ENCODE results near the gene ARL14EP.

Gene ARL14EP

DNA sequence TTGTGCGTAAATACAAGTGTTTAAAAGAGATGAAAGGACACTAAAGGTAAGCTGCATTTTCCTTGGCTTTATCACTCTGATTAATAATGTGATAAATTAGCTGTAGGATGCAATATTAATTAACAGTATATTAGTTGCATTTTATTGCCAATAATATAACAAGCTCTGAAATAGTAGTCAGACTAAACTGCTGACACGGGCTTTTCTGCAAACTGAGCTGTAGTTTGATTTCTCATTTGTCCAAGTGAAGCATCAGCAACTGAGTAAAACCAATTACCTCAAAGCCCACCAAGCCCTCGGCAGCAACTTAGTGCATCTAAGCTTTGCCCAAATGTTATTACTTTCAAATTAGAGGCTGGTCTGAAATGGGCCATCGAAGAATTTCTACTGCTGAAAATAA lies 33.5 kb downstream of the ARL14EP start:
- no peaks in the 10 kb centered on the region for H4K20me1 ChIP-seq (ENCODE audit: low read depth, low read length)
- H3F3A ChIP-seq (ENCODE audit: insufficient read depth) = no peaks in the 10 kb centered on the region
- H3K36me3 ChIP-seq (ENCODE audit: low read length) = no peaks in the 10 kb centered on the region
- no peak overlapping the region for H3K4me2 ChIP-seq (ENCODE audit: low read depth, low read length, poor library complexity, severe bottlenecking)
- no peak overlapping the region for H3K27ac ChIP-seq (ENCODE audit: low read depth, low read length)
- TF ChIP-seq EZH2phosphoT487 (conservative IDR thresholded peaks at IDR 0.05; ENCODE audit: low read length) = no peak
- no peak for TF ChIP-seq CTCF (IDR thresholded peaks at IDR 0.05; ENCODE audit: insufficient read depth, low read length, poor library complexity, severe bottlenecking)
- no peaks in the 10 kb centered on the region for H3K9me3 ChIP-seq (ENCODE audit: insufficient read depth, low read length)
- H2AFZ ChIP-seq (ENCODE audit: low read depth, low read length, severe bottlenecking) = no peak overlapping the region
- H3K4me3 ChIP-seq (ENCODE audit: insufficient read depth, low read length, poor library complexity, severe bottlenecking) = no peak overlapping the region
- no peaks in the 10 kb centered on the region for H3K9me2 ChIP-seq (replicated peaks; ENCODE audit: insufficient read depth, low read length)
- no peaks in the 10 kb centered on the region for H3K27me3 ChIP-seq (ENCODE audit: low read length)
- no peak overlapping the region for H3K9ac ChIP-seq (ENCODE audit: low read length)
- H3K79me2 ChIP-seq (ENCODE audit: insufficient read depth, low read length) = no peaks in the 10 kb centered on the region

GRCh38 chr11:30357872-30358271 lies 35.0 kb downstream of the ARL14EP start:
- Histone ChIP-seq H3K4me2 (ENCODE audit: low read depth, low read length, poor library complexity, severe bottlenecking) (no peak overlapping the region), H3K27ac (ENCODE audit: low read depth, low read length) (no peak overlapping the region), H3K9me2 (replicated peaks; ENCODE audit: insufficient read depth, low read length) (no peaks in the 10 kb centered on the region), H3K4me3 (ENCODE audit: insufficient read depth, low read length, poor library complexity, severe bottlenecking) (no peak overlapping the region), H3K9me3 (ENCODE audit: insufficient read depth, low read length) (no peaks in the 10 kb centered on the region), H3F3A (ENCODE audit: insufficient read depth) (no peaks in the 10 kb centered on the region), H3K27me3 (ENCODE audit: low read length) (no peaks in the 10 kb centered on the region), H3K79me2 (ENCODE audit: insufficient read depth, low read length) (no peaks in the 10 kb centered on the region), H2AFZ (ENCODE audit: low read depth, low read length, severe bottlenecking) (no peak overlapping the region), H3K36me3 (ENCODE audit: low read length) (no peaks in the 10 kb centered on the region), H3K9ac (ENCODE audit: low read length) (no peak overlapping the region), H4K20me1 (ENCODE audit: low read depth, low read length) (no peaks in the 10 kb centered on the region)
- TF ChIP-seq EZH2phosphoT487 (conservative IDR thresholded peaks at IDR 0.05; ENCODE audit: low read length) (no peak), CTCF (IDR thresholded peaks at IDR 0.05; ENCODE audit: insufficient read depth, low read length, poor library complexity, severe bottlenecking) (no peak)

DNA sequence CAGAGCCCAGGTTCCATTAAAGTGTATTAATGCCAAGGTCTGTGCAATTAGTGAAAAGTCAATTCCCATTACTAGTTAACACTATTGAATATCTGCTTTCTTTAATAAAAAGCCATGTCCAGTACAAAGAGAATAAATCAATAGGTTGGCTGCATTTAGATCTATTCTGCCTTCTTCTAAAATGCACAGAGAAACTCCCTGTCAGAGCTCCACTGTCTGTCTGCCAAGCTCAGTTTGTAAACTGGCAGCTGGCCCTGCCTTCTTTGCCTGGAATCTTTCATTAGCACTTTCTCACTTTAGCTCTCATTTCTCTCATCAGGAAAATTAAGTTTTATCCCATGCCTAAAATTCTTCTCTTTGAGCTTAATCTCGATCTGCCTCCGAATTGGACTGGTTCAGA lies 35.6 kb downstream of the ARL14EP start:
- Histone ChIP-seq H3K36me3 (ENCODE audit: low read length) (no peaks in the 10 kb centered on the region), H3K9me2 (replicated peaks; ENCODE audit: insufficient read depth, low read length) (no peaks in the 10 kb centered on the region), H3K9ac (ENCODE audit: low read length) (no peak overlapping the region), H3K27ac (ENCODE audit: low read depth, low read length) (no peak overlapping the region), H3K79me2 (ENCODE audit: insufficient read depth, low read length) (no peaks in the 10 kb centered on the region), H3F3A (ENCODE audit: insufficient read depth) (no peaks in the 10 kb centered on the region), H2AFZ (ENCODE audit: low read depth, low read length, severe bottlenecking) (no peak overlapping the region), H4K20me1 (ENCODE audit: low read depth, low read length) (no peaks in the 10 kb centered on the region), H3K27me3 (ENCODE audit: low read length) (no peaks in the 10 kb centered on the region), H3K4me2 (ENCODE audit: low read depth, low read length, poor library complexity, severe bottlenecking) (no peak overlapping the region), H3K4me3 (ENCODE audit: insufficient read depth, low read length, poor library complexity, severe bottlenecking) (no peak overlapping the region), H3K9me3 (ENCODE audit: insufficient read depth, low read length) (no peaks in the 10 kb centered on the region)
- TF ChIP-seq CTCF (IDR thresholded peaks at IDR 0.05; ENCODE audit: insufficient read depth, low read length, poor library complexity, severe bottlenecking) = no peak
- no peak for TF ChIP-seq EZH2phosphoT487 (conservative IDR thresholded peaks at IDR 0.05; ENCODE audit: low read length)

DNA sequence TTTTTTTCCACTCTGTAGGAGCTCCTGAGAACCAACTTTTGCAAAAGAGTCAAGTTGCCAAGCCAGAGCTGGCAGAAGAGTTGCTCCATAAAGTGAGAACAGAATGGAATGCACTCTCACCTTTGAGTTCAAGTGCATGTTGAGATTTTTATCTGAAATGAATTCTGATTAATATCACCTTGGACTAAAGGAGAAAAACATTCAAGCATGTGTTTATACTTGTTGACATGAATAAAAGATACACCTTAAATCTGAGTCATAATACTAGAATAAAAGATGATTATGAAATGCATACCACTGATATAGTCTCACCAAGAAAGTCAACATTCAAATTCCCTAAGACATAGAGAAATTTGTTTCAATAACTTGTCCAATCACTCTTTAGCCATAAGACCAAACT lies 37.8 kb downstream of the ARL14EP start:
- Histone ChIP-seq H3K36me3 (ENCODE audit: low read length) (no peaks in the 10 kb centered on the region), H4K20me1 (ENCODE audit: low read depth, low read length) (no peaks in the 10 kb centered on the region), H2AFZ (ENCODE audit: low read depth, low read length, severe bottlenecking) (no peak overlapping the region)

More for the DNA sequence above, 37.8 kb downstream of the ARL14EP start:
- H3K9ac ChIP-seq (ENCODE audit: low read length) = no peak overlapping the region
- no peaks in the 10 kb centered on the region for H3K9me2 ChIP-seq (replicated peaks; ENCODE audit: insufficient read depth, low read length)
- H3K4me3 ChIP-seq (ENCODE audit: insufficient read depth, low read length, poor library complexity, severe bottlenecking) = no peak overlapping the region
- H3K9me3 ChIP-seq (ENCODE audit: insufficient read depth, low read length) = no peaks in the 10 kb centered on the region
- H3F3A ChIP-seq (ENCODE audit: insufficient read depth) = no peaks in the 10 kb centered on the region
- no peak overlapping the region for H3K27ac ChIP-seq (ENCODE audit: low read depth, low read length)
- no peaks in the 10 kb centered on the region for H3K79me2 ChIP-seq (ENCODE audit: insufficient read depth, low read length)
- no peak for TF ChIP-seq EZH2phosphoT487 (conservative IDR thresholded peaks at IDR 0.05; ENCODE audit: low read length)
- TF ChIP-seq CTCF (IDR thresholded peaks at IDR 0.05; ENCODE audit: insufficient read depth, low read length, poor library complexity, severe bottlenecking) = no peak
- no peaks in the 10 kb centered on the region for H3K27me3 ChIP-seq (ENCODE audit: low read length)
- H3K4me2 ChIP-seq (ENCODE audit: low read depth, low read length, poor library complexity, severe bottlenecking) = no peak overlapping the region

Measured in SU-DHL-6 (cell line).